Right atrium auricular region (tissue), 2 donors: ENCODE results near the gene BCAM. TPM values are rescaled to one million over a fixed set of nuclear protein-coding genes. Genes with fewer than 3 reads are reported as not detected.

Experiments
- DNase-seq: peaks from one replicate; pipeline ENCODE4 v3.0.0-alpha.2; 2019; ENCODE audit warnings: low spot score
- H3K27ac ChIP-seq, 2 donors: fragments of 200-600 bp; sonication (generic); 1 replicate in 1 of 2; 2 replicates in 1 of 2; pipeline ENCODE4 v1.5.1; 2016 to 2019
- H3K27me3 ChIP-seq, 2 donors: fragments of 200-600 bp; sonication (generic); one replicate each; pipeline versions ENCODE4 v1.5.1 to v1.6.0; 2017 to 2019
- H3K36me3 ChIP-seq: fragments of 200-600 bp; sonication (generic); one replicate; pipeline ENCODE4 v1.5.1; 2016
- H3K4me1 ChIP-seq, 2 donors: fragments of 200-600 bp; sonication (generic); one replicate each; pipeline versions ENCODE4 v1.5.1 to v1.6.0; 2017 to 2019
- H3K4me3 ChIP-seq, 2 donors: fragments of 200-600 bp; sonication (generic); 1 replicate in 1 of 2; 2 replicates in 1 of 2; pipeline ENCODE4 v1.5.1; 2017 to 2019; ENCODE audit warnings: mild to moderate bottlenecking in 1 of 2, moderate library complexity in 1 of 2
- H3K9me3 ChIP-seq, 2 donors: fragments of 200-600 bp; sonication (generic); one replicate each; pipeline ENCODE4 v1.5.1; 2019
- total RNA-seq, 2 donors: library from RNA; depleted of rRNA; stranded (reverse); fragments of >200 nt; gene quantifications; one replicate each; pipeline ENCODE4 v1.1.0, GENCODE V29; 2016
- TF ChIP-seq, protein P1 (sequence below), 2 donors: fragments of 200-600 bp; sonication (generic); IDR thresholded peaks; one replicate each; pipeline ENCODE4 v1.5.1; 2019; ENCODE audit warnings: antibody characterized with exemption in 2 of 2

The BCAM gene
- total RNA-seq, 2 donors from 2014 or later: 82.1 to 102 TPM

DNA sequence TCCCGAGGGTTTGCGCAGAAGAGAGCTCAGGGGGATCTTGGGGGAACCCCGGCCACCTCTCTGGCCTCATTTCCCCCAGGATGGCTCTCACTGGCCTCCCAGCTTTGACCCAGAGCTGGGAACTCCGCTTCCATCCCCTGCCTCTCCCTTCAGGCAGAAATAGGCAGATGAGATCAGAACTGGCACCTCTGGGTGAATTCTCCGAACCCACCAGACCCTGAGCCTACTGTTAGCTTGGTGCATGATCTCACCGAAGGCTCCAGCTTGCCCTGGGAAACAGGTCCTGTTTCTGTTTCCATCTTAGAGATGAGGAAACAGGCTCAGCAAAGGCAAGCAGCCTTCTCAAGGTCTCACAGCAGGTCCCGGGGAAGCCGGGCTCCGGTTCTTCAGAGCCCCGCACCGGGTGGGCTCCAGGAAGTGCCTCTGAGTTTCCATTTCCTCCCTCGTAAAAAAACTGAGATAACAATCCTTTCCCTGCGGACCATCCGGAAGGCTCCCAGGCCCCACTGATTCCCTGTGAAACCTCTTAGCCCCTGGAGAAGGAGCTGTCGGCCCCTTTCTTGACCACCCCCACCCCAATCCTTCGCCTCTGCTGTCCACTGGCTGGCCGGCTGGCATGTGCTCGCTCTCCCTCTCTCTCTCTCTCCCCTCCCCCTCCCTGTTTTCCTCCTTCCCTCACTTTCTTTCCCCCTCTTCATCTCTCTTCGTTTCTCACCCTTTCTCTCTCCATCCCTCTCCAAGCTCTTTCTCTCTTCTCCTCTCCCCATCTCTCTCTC, 39.3 kb downstream of the BCAM start:
- TF ChIP-seq, protein P1, sequence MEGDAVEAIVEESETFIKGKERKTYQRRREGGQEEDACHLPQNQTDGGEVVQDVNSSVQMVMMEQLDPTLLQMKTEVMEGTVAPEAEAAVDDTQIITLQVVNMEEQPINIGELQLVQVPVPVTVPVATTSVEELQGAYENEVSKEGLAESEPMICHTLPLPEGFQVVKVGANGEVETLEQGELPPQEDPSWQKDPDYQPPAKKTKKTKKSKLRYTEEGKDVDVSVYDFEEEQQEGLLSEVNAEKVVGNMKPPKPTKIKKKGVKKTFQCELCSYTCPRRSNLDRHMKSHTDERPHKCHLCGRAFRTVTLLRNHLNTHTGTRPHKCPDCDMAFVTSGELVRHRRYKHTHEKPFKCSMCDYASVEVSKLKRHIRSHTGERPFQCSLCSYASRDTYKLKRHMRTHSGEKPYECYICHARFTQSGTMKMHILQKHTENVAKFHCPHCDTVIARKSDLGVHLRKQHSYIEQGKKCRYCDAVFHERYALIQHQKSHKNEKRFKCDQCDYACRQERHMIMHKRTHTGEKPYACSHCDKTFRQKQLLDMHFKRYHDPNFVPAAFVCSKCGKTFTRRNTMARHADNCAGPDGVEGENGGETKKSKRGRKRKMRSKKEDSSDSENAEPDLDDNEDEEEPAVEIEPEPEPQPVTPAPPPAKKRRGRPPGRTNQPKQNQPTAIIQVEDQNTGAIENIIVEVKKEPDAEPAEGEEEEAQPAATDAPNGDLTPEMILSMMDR (IDR thresholded peaks at IDR 0.05): no peak
- no peaks in the 10 kb centered on the region for H3K36me3 ChIP-seq
- peak overlapping the region; percentile 96 to 99 for H3K27ac ChIP-seq
- no peaks in the 10 kb centered on the region for H3K9me3 ChIP-seq
- H3K4me3 ChIP-seq: peak overlapping the region; percentile 96 to 100
- H3K4me1 ChIP-seq: peaks cover 0 to 57% of the 10 kb centered on the region in 2 donors
- DNase-seq: peak; percentile 68
- H3K27me3 ChIP-seq: no peaks in the 10 kb centered on the region

DNA sequence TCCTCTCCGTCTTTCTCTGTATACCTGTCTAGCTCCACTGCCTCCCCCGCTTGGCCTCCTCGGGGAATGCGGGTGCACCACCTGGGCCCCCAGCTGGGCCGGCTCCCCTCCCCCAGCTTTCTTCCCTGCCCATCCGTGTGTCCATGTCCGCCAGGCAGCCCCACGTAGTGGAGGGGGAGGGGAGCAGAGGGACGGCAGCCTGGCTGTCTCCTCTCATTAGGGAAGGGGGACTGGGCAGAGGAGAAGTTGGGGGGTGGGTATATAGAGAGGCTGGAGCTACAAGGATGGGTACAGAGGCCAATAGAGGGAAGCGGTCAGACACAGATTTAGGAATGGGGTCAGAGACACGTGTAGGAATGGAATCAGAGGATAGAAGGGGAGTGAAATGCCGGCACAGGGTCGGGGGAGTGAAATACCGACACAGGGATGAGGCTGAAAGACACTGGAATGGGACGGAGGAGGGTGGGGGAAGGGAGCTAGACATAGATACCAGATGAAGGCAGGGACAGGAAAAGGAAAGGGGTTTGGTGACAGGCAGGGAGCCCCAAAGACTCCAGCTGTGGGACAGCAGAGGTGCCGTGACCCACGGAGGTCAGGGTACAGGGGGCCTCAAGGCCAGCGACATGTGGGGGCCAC, 40.0 kb downstream of the BCAM start:
- Histone ChIP-seq H3K4me1 (peaks cover 0 to 57% of the 10 kb centered on the region in 2 donors), H3K4me3 (peak overlapping the region; percentile 96 to 100)

DNA sequence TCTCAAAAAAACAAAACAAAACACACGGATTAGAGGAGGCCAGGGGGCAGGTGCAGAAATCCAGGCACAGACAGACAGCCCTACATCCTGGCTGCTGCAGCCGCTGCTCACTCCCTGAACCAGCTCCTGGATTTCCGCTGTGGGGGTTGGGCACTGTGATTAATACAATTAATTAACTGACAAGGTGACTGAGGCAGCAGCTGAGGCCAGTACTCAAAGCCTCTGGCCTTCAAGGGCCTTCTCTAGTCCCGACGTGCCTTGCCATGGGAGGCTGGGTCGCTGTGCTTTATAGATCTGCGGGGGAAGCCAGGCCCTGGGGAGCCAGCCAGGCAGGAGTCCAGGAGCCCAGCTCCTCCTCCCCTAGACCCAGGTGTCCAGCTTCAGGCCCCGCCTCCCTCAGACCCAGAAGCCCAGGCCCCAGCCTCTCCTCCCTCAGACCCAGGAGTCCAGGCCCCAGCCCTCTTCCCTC, 41.8 kb downstream of the BCAM start:
- peak overlapping the region; percentile 96 to 99 for H3K27ac ChIP-seq
- TF ChIP-seq, protein P1 (IDR thresholded peaks at IDR 0.05): no peak
- H3K36me3 ChIP-seq: no peaks in the 10 kb centered on the region
- no peaks in the 10 kb centered on the region for H3K9me3 ChIP-seq
- no peak overlapping the region for H3K4me3 ChIP-seq
- peaks cover 0 to 44% of the 10 kb centered on the region in 2 donors for H3K4me1 ChIP-seq
- H3K27me3 ChIP-seq: no peaks in the 10 kb centered on the region
- DNase-seq: no peak

More for the DNA sequence above, 40.0 kb downstream of the BCAM start:
- H3K9me3 ChIP-seq: no peaks in the 10 kb centered on the region
- H3K27ac ChIP-seq: peak overlapping the region; percentile 96 to 99
- no peaks in the 10 kb centered on the region for H3K36me3 ChIP-seq
- DNase-seq: no peak
- no peaks in the 10 kb centered on the region for H3K27me3 ChIP-seq
- TF ChIP-seq, protein P1 (IDR thresholded peaks at IDR 0.05): no peak

DNA sequence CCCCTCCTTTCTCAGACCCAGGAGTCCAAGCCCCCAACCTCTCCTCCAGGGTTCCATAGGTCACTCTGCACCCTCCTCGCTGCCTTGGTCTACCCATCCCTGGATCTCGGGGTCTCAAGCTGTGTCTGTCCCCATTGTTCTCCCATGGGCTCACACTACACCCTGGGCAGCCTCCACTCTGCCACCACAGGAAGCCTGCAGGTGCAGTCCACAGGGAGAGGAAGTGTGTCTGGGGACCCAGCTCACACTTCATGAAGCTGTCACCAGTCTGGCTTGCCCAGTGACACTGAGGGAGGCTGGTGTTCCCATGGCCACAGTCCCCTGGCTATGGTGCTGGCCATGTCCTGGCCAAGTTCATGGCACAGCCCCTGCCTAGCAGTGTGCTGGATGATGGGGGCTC, 42.5 kb downstream of the BCAM start:
- Histone ChIP-seq H3K27ac (peak overlapping the region in 1 of 2 donors; percentile 31), H3K27me3 (no peaks in the 10 kb centered on the region), H3K4me1 (peaks cover 0 to 51% of the 10 kb centered on the region in 2 donors), H3K4me3 (no peak overlapping the region), H3K36me3 (no peaks in the 10 kb centered on the region), H3K9me3 (no peaks in the 10 kb centered on the region)
- no peak for DNase-seq
- TF ChIP-seq, protein P1 (IDR thresholded peaks at IDR 0.05): no peak

DNA sequence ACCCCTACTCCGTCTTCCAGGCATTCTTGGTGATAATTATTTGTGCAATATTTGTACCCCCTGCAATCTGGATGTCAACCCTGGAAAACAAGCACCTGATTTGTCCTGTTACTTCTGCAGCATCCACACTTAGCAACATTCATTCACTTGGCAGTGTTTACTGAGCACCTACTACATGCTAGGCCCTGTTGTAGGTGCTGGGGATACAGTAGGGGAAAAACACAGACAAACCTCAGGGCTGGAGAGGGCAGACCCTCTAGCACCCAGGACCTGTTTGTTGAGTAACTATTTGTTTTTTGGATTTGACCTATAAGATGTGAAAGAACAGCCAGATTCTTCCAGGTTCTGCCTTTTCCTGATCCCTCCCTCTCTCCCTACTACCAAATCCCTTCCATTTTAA, 46.7 kb downstream of the BCAM start:
- Histone ChIP-seq H3K9me3 (no peaks in the 10 kb centered on the region), H3K27me3 (no peaks in the 10 kb centered on the region), H3K4me3 (no peak overlapping the region), H3K4me1 (peaks cover 0 to 37% of the 10 kb centered on the region in 2 donors), H3K36me3 (peaks cover 7% of the 10 kb centered on the region), H3K27ac (no peak overlapping the region)
- no peak for DNase-seq
- TF ChIP-seq, protein P1 (IDR thresholded peaks at IDR 0.05): no peak
